T-helper 1 cell treated with Interleukin-12 subunit alpha and Interleukin-12 subunit beta and Interleukin-4 antibody, amounts not matched to agents 30 ng/mL and 1 ng/mL, for 36 hours (primary cell): ENCODE measurements around the gene WDR5. TPM values are rescaled to one million over a fixed set of nuclear protein-coding genes. Genes with fewer than 3 reads are reported as not detected.
"Not testable (repeated sequence)": the region's sequence is repeated elsewhere in the genome, so short reads cannot be mapped to it uniquely, and the experiment has no call there.

ENCODE experiments used
- intact Hi-C: fragments of 100-400 bp; cut with micrococcal nuclease; formaldehyde crosslinking; loops from one replicate; pipeline ENCODE4 v1.15.1; 2024
- total RNA-seq: library from RNA; stranded (reverse); gene quantifications from 2 replicates; pipeline ENCODE4 v1.2.3, GENCODE V29; 2022

Gene WDR5
- 37.2 and 42.2 TPM in 2 replicates for total RNA-seq

- intact Hi-C loops = loop anchor here (1.0 to 10.0 kb wide), 6 partner anchors 29 to 1369 kb away; partner anchors contain the start of genes BRD3, BRD3OS, MRPS2 and RNU6ATAC
These were observed at the start of gene WDR5 for GRCh38 chr9:134135343-134136117. TSS of gene WDR5 (plus strand) at chr9:134136082. CDS start at chr9:134139878, 3,796 bp downstream.

GRCh38 chr9:134088063-134088725 is 47.7 kb upstream of the WDR5 start:
- intact Hi-C loops = no loop called here

- intact Hi-C loops = no loop called here
These were observed 45.9 kb upstream of the WDR5 start for GRCh38 chr9:134089972-134090371.

GRCh38 chr9:134099123-134099761 is 36.6 kb upstream of the WDR5 start:
- intact Hi-C loops = loop anchor here (1.0 kb wide), 6 partner anchors 31 to 317 kb away; partner anchors contain the start of genes BRD3, BRD3OS and RNU6ATAC

- intact Hi-C loops = no loop called here
These were observed 35.8 kb upstream of the WDR5 start for GRCh38 chr9:134100040-134100439.

- intact Hi-C loops = not testable (repeated sequence)
These were observed 34.7 kb upstream of the WDR5 start for GRCh38 chr9:134101133-134101532.

- intact Hi-C loops = no loop called here
These were observed 34.2 kb upstream of the WDR5 start for GRCh38 chr9:134101623-134102149.

GRCh38 chr9:134103391-134103998 is 32.4 kb upstream of the WDR5 start:
- intact Hi-C loops = no loop called here

GRCh38 chr9:134111064-134111463 is 24.8 kb upstream of the WDR5 start:
- intact Hi-C loops = no loop called here

GRCh38 chr9:134112561-134112960 is 23.3 kb upstream of the WDR5 start:
- intact Hi-C loops = no loop called here

GRCh38 chr9:134118972-134119371 is 16.9 kb upstream of the WDR5 start:
- intact Hi-C loops = not testable (repeated sequence)

GRCh38 chr9:134123764-134124128 is 12.1 kb upstream of the WDR5 start:
- intact Hi-C loops = no loop called here

- intact Hi-C loops = no loop called here
These were observed 10.3 kb upstream of the WDR5 start for GRCh38 chr9:134125413-134126095.

- intact Hi-C loops = no loop called here
These were observed 9.5 kb upstream of the WDR5 start for GRCh38 chr9:134126373-134126772.

- intact Hi-C loops = no loop called here
These were observed 8.8 kb upstream of the WDR5 start for GRCh38 chr9:134127065-134127580.

GRCh38 chr9:134127616-134128015 is 8.3 kb upstream of the WDR5 start:
- intact Hi-C loops = no loop called here

GRCh38 chr9:134128727-134129679 is 6.9 kb upstream of the WDR5 start:
- intact Hi-C loops = no loop called here

GRCh38 chr9:134130503-134131375 is 5.1 kb upstream of the WDR5 start:
- intact Hi-C loops = loop anchor here (10.0 kb wide), 1 partner anchor 1374 kb away; the partner anchor contains the start of gene MRPS2
